A549 (cell line): ENCODE results near the gene GSTO1.

ENCODE experiments used
- BHLHE40 ChIP-seq: IDR thresholded peaks from 2 replicates; pipeline ENCODE4 v1.6.1; 2012; ENCODE audit warnings: low read depth, low read length, inconsistent platforms
- POLR2A ChIP-seq: IDR thresholded peaks from 2 replicates; pipeline ENCODE4 v1.6.1; 2012; ENCODE audit warnings: mild to moderate bottlenecking, low read length
- TF ChIP-seq, protein P1 (sequence below): fragments of 250-450 bp; sonication (Bioruptor Pico); IDR thresholded peaks from 2 replicates; pipeline ENCODE4 v1.5.0; 2020; ENCODE audit warnings: low read depth, mild to moderate bottlenecking, moderate library complexity
- TF ChIP-seq, protein P2 (sequence below): fragments of 200-600 bp; sonication (generic); IDR thresholded peaks from 2 replicates; pipeline ENCODE4 v1.6.1; 2016; ENCODE audit warnings: antibody characterized with exemption, mild to moderate bottlenecking, moderate library complexity
- TF ChIP-seq, protein P3 (sequence below): IDR thresholded peaks from 2 replicates; pipeline ENCODE4 v1.6.1; 2012
- TF ChIP-seq, protein P4 (sequence below): fragments of >200 bp; sonication (Bioruptor Twin); formaldehyde crosslinking; IDR thresholded peaks from 3 replicates; pipeline ENCODE4 v1.5.1; 2016

DNA sequence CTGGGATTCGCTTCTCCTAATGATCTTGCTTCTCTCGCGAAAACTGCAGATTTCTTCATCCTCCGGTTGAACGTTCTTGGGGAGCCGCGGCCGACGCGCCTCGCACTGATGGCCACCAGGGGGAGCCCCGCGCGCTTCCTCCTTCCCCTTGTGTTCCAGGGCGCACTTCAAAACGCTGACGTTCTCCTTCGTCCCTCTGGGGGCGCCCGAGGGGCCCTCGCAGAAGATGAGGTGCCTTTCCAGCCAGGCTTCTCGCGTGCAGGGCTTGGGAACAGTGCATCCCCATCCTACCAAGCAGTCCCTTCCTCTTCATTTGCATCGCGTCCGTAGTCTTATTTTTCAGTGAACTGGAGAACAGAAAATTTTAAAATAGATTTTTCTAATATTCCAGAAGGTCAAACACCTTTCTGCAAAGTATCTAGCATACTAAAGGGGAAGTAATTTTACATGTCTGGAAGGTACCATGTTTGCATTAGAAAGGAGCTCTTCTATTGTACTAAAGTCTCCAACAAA, 36.8 kb downstream of the GSTO1 start:
- no peak for TF ChIP-seq POLR2A
- TF ChIP-seq, protein P1, sequence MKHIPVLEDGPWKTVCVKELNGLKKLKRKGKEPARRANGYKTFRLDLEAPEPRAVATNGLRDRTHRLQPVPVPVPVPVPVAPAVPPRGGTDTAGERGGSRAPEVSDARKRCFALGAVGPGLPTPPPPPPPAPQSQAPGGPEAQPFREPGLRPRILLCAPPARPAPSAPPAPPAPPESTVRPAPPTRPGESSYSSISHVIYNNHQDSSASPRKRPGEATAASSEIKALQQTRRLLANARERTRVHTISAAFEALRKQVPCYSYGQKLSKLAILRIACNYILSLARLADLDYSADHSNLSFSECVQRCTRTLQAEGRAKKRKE (CRISPR knock-in tag) = no peak
- TF ChIP-seq, protein P2, sequence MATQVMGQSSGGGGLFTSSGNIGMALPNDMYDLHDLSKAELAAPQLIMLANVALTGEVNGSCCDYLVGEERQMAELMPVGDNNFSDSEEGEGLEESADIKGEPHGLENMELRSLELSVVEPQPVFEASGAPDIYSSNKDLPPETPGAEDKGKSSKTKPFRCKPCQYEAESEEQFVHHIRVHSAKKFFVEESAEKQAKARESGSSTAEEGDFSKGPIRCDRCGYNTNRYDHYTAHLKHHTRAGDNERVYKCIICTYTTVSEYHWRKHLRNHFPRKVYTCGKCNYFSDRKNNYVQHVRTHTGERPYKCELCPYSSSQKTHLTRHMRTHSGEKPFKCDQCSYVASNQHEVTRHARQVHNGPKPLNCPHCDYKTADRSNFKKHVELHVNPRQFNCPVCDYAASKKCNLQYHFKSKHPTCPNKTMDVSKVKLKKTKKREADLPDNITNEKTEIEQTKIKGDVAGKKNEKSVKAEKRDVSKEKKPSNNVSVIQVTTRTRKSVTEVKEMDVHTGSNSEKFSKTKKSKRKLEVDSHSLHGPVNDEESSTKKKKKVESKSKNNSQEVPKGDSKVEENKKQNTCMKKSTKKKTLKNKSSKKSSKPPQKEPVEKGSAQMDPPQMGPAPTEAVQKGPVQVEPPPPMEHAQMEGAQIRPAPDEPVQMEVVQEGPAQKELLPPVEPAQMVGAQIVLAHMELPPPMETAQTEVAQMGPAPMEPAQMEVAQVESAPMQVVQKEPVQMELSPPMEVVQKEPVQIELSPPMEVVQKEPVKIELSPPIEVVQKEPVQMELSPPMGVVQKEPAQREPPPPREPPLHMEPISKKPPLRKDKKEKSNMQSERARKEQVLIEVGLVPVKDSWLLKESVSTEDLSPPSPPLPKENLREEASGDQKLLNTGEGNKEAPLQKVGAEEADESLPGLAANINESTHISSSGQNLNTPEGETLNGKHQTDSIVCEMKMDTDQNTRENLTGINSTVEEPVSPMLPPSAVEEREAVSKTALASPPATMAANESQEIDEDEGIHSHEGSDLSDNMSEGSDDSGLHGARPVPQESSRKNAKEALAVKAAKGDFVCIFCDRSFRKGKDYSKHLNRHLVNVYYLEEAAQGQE = no peak
- TF ChIP-seq, protein P3, sequence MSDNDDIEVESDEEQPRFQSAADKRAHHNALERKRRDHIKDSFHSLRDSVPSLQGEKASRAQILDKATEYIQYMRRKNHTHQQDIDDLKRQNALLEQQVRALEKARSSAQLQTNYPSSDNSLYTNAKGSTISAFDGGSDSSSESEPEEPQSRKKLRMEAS = peak; percentile 47; the same call in 1 of the 2 replicates
- TF ChIP-seq BHLHE40 = no peak
- TF ChIP-seq, protein P4, sequence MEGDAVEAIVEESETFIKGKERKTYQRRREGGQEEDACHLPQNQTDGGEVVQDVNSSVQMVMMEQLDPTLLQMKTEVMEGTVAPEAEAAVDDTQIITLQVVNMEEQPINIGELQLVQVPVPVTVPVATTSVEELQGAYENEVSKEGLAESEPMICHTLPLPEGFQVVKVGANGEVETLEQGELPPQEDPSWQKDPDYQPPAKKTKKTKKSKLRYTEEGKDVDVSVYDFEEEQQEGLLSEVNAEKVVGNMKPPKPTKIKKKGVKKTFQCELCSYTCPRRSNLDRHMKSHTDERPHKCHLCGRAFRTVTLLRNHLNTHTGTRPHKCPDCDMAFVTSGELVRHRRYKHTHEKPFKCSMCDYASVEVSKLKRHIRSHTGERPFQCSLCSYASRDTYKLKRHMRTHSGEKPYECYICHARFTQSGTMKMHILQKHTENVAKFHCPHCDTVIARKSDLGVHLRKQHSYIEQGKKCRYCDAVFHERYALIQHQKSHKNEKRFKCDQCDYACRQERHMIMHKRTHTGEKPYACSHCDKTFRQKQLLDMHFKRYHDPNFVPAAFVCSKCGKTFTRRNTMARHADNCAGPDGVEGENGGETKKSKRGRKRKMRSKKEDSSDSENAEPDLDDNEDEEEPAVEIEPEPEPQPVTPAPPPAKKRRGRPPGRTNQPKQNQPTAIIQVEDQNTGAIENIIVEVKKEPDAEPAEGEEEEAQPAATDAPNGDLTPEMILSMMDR = peak; percentile 99
